K562 (cell line): ENCODE results near the gene ARHGAP22. TPM values are rescaled to one million over a fixed set of nuclear protein-coding genes. Genes with fewer than 3 reads are reported as not detected.

Experiments used
- ATAC-seq: fragments of 200-7000 bp; cut with Tn5 transposase; 3 replicates; pipeline ENCODE4 v1.9.1; 2020; ENCODE audit warnings: moderate library complexity
- BruUV-seq: library from RNA; stranded (reverse); fragments of 400-500 nt; replicated peaks from 2 replicates; lab custom pipeline; 2021; lab: Mats Ljungman, UMichigan
- CTCF ChIA-PET: fragments of 300-600 bp; formaldehyde crosslinking; extraction: SDS; loops from one replicate; lab custom pipeline; 2021; ENCODE audit warnings: low intra/inter-chr PET ratio; lab: Yijun Ruan, JAX
- POLR2A ChIA-PET: fragments of 300-600, 350-650 bp; sonication (Branson Sonifier 250); formaldehyde crosslinking; extraction: SDS; loops from one replicate; lab custom pipeline; 2021; ENCODE audit warnings: antibody characterized with exemption, inconsistent platforms; lab: Yijun Ruan, JAX
- DNase-seq, 4 experiments: peaks; one replicate each; pipeline versions ENCODE4 v3.0.0 to v3.0.0-alpha.2; 2011 to 2018; ENCODE audit warnings: low spot score in 3 of 4, mixed read lengths in 3 of 4; ENCODE audit errors: extremely low read depth in 1 of 4
- FAIRE-seq: peaks from 2 replicates; lab custom pipeline; 2011; peaks lifted over from hg19 to GRCh38; lab: Jason Lieb, UNC
- H2AFZ ChIP-seq: 2 replicates; pipeline ENCODE4 v1.6.0; 2011; ENCODE audit warnings: low read depth, low read length, control low read depth, inconsistent platforms
- H3K27ac ChIP-seq: fragments of 200-600 bp; 3 replicates; pipeline ENCODE4 v1.8.0; 2011; ENCODE audit warnings: low read depth, mild to moderate bottlenecking, control low read depth, inconsistent platforms, low read length, moderate library complexity, mixed read lengths; ENCODE audit errors: extremely low read depth
- H3K27me3 ChIP-seq, 2 experiments: fragments of 300-600 bp in 1 of 2; 2 replicates in 1 of 2; 3 replicates in 1 of 2; pipeline versions ENCODE4 v1.6.0 to v1.8.0; 2011; ENCODE audit warnings: inconsistent platforms in 2 of 2, low read length in 2 of 2, mild to moderate bottlenecking in 1 of 2, mixed read lengths in 1 of 2, moderate library complexity in 1 of 2; ENCODE audit not compliant: control insufficient read depth in 2 of 2, insufficient read depth in 2 of 2
- H3K36me3 ChIP-seq: fragments of 300-600 bp; 3 replicates; pipeline ENCODE4 v1.8.0; 2011; ENCODE audit warnings: mild to moderate bottlenecking, low read length, inconsistent platforms; ENCODE audit not compliant: control insufficient read depth, insufficient read depth
- H3K4me1 ChIP-seq, 2 experiments: fragments of 200-600 bp in 1 of 2; replicated peaks in 1 of 2; 2 replicates in 1 of 2; 3 replicates in 1 of 2; pipeline versions ENCODE4 v1.5.1 to v1.8.0; 2011; ENCODE audit warnings: inconsistent platforms in 2 of 2, low read length in 2 of 2, mild to moderate bottlenecking in 1 of 2, mixed read lengths in 1 of 2, moderate library complexity in 1 of 2; ENCODE audit not compliant: control insufficient read depth in 2 of 2, insufficient read depth in 2 of 2
- H3K4me2 ChIP-seq: 2 replicates; pipeline ENCODE4 v1.6.1; 2011; ENCODE audit warnings: low read length, control low read depth, inconsistent platforms, mixed read lengths; ENCODE audit not compliant: insufficient read depth
- H3K4me3 ChIP-seq: fragments of 200-600 bp; sonication (generic), shearing (Covaris generic); 2 replicates; pipeline ENCODE4 v1.5.1; 2016; ENCODE audit warnings: control low read depth, inconsistent platforms
- H3K79me2 ChIP-seq: fragments of 200-600 bp; 3 replicates; pipeline ENCODE4 v1.8.0; 2011; ENCODE audit warnings: low read length, inconsistent platforms; ENCODE audit not compliant: control insufficient read depth, insufficient read depth
- H3K9ac ChIP-seq, 2 experiments: 2 replicates each; pipeline versions ENCODE4 v1.6.0 to v1.6.1; 2011; ENCODE audit warnings: low read depth in 2 of 2, low read length in 2 of 2, control low read depth in 1 of 2, inconsistent platforms in 1 of 2, mild to moderate bottlenecking in 1 of 2, mixed read lengths in 1 of 2; ENCODE audit not compliant: insufficient read depth in 1 of 2
- H3K9me1 ChIP-seq: one replicate; pipeline ENCODE4 v1.6.0; 2011; ENCODE audit warnings: inconsistent platforms, mild to moderate bottlenecking, low read length, moderate library complexity; ENCODE audit not compliant: control insufficient read depth, insufficient read depth
- H3K9me3 ChIP-seq: replicated peaks from 2 replicates; pipeline ENCODE4 v1.5.1; 2011; ENCODE audit warnings: low read depth, low read length, inconsistent platforms; ENCODE audit not compliant: control insufficient read depth, insufficient read depth
- H4K20me1 ChIP-seq: replicated peaks from 2 replicates; pipeline ENCODE4 v1.6.1; 2011; ENCODE audit warnings: low read length, inconsistent platforms, mixed read lengths; ENCODE audit not compliant: control insufficient read depth, insufficient read depth
- ESRRA ChIP-seq: fragments of 450-650 bp; IDR thresholded peaks from 2 replicates; pipeline ENCODE4 v1.6.1; 2014; ENCODE audit warnings: low read depth, mild to moderate bottlenecking, moderate library complexity, borderline replicate concordance
- ILK ChIP-seq: fragments of 450-650 bp; IDR thresholded peaks from 2 replicates; pipeline ENCODE4 v1.6.1; 2016; ENCODE audit warnings: missing genetic modification characterization, low read depth, mild to moderate bottlenecking, missing compliant biosample characterization, moderate library complexity, borderline replicate concordance
- NR1H2 ChIP-seq: sonication (generic); formaldehyde crosslinking; IDR thresholded peaks from 2 replicates; pipeline ENCODE4 v1.4.0; 2020; ENCODE audit warnings: mild to moderate bottlenecking, missing genetic modification reagents
- RAD51 ChIP-seq: fragments of 450-650 bp; IDR thresholded peaks from 2 replicates; pipeline ENCODE4 v1.7.1; 2016; ENCODE audit warnings: low read depth, mild to moderate bottlenecking, borderline replicate concordance
- TARDBP ChIP-seq: fragments of 450-650 bp; IDR thresholded peaks from 2 replicates; pipeline ENCODE4 v1.6.1; 2016
- ZKSCAN1 ChIP-seq: fragments of 150-350 bp; IDR thresholded peaks from 2 replicates; pipeline ENCODE4 v1.6.1; 2016; ENCODE audit warnings: low read depth, low read length
- WGBS: fragments of 100-300 bp; shearing (Covaris generic); methylation state at CpG from one replicate; pipeline ENCODE4 v1.1.6; 2016; ENCODE audit warnings: low coverage, mixed read lengths; ENCODE audit not compliant: insufficient coverage; ENCODE audit errors: missing lambda C conversion rate; 5-methylcytosine and 5-hydroxymethylcytosine counted together
- in situ Hi-C: fragments of 300-500 bp; cut with MboI; formaldehyde crosslinking; loops from 4 replicates; pipeline ENCODE4 v1.15.0; 2018; ENCODE audit warnings: inconsistent platforms, mixed read lengths
- intact Hi-C: fragments of 100-400 bp; cut with micrococcal nuclease; formaldehyde crosslinking; loops from 2 replicates; pipeline ENCODE4 v1.14.2; 2022
- polyA plus RNA-seq, 8 experiments: library from polyadenylated mRNA; depleted of rRNA in 4 of 8; stranded (reverse) in 5 of 8; unstranded in 3 of 8; fragments of >200 nt; fragmentation: Nextera tagmentation in 2 of 8; fragmentation: Illumina TruSeq in 1 of 8; extraction: Ambion mirVana in 2 of 8; extraction: Trizol in 1 of 8; gene quantifications; 2 replicates each; pipeline versions ENCODE4 v1.2.1 to v1.2.3, GENCODE V29; 2011 to 2014; ENCODE audit warnings: inconsistent platforms in 1 of 8, missing spikeins in 1 of 8
- total RNA-seq, 7 experiments: library from RNA; depleted of rRNA in 6 of 7; stranded (reverse); fragments of >200 nt in 6 of 7; fragmentation: Illumina TruSeq in 2 of 7; extraction: Trizol in 2 of 7; gene quantifications; 2 replicates each; pipeline versions ENCODE4 v1.2.1 to v1.2.3, GENCODE V29; 2011 to 2021; ENCODE audit warnings: low replicate concordance in 1 of 7

Gene ARHGAP22
- total and polyA plus RNA-seq, 9 of the 15 experiments (the other 6 are each of a cell fraction or from before 2014, with no cell fraction given): 1.3 to 28.1 (median 12.7) TPM

DNA sequence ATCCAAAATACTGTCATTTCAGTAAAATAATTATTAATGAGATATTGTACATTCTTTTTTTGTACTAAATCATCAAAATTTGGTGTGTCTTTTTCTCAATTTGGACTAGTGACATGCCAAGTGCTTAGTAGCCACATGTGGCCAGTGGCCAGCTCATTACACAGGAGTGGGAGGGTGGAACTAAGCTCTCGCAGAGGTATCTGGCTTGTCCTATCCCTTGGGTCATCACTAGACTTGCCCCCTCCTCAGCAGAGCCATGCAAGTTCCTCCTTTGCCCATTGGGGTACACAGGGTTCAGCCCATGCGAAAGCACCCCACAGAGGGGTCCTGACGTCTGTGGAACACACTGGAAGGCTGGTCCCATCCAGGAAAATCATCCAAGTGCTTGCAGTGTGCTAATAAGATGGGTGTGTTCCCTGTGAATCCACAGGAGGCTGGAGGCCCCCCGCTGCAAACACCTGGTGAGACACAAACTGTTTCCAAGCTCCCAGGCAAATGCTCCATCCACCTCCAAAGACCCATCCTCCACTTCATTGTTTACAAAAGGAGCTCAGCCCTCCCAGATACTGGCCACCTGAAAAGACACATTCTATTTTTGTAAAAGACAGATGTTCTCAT, 1.3 kb downstream of the ARHGAP22 start:
- in situ Hi-C loops: no loop called here
- Histone ChIP-seq H3K79me2 (no peaks in the 10 kb centered on the region), H3K9me3 (no peaks in the 10 kb centered on the region), H3K4me3 (no peak overlapping the region), H3K27ac (no peak overlapping the region), H2AFZ (no peak overlapping the region), H3K4me1 (peaks cover 0 to 9% of the 10 kb centered on the region in 2 experiments; a peak in 2 of 5 replicates), H3K9ac (no peak overlapping the region), H3K9me1 (no peaks in the 10 kb centered on the region), H4K20me1 (peaks cover 11% of the 10 kb centered on the region), H3K36me3 (no peaks in the 10 kb centered on the region), H3K27me3 (peaks cover 21 to 23% of the 10 kb centered on the region in 2 experiments)
- DNase-seq: no peak
- POLR2A ChIA-PET: interaction anchor here (0.8 to 1.0 kb wide), 2 partner anchors 14 to 75 kb away, joined by 3 read pairs; no protein-coding TSS in a partner anchor
- no TSS peak for BruUV-seq
- WGBS: 1% methylated on average over 4 of the region's 4 CpGs
- TF ChIP-seq ILK (tag) (no peak), ZKSCAN1 (no peak), RAD51 (no peak), TARDBP (no peak), NR1H2 (CRISPR knock-in tag) (no peak), ESRRA (no peak)
- TF ChIP-seq, all 486 proteins: peak for 0
- no peak overlapping the region for H3K4me2 ChIP-seq
- no peak for ATAC-seq
- intact Hi-C loops: no loop called here
- CTCF ChIA-PET: no interaction called here
- FAIRE-seq: no peak
